ENCODE measurements around the gene PITPNC1. TPM values are rescaled to one million over a fixed set of nuclear protein-coding genes. Genes with fewer than 3 reads are reported as not detected.
A peak's percentile ranks its signal among the peaks of the same experiment; 100 is the strongest.
"Not testable (repeated sequence)": the region's sequence is repeated elsewhere in the genome, so short reads cannot be mapped to it uniquely, and the experiment has no call there.

PITPNC1 gene
- total RNA-seq, 4 donors from 2014 or later = 9.1 to 15.1 (median 13.3) TPM

DNA sequence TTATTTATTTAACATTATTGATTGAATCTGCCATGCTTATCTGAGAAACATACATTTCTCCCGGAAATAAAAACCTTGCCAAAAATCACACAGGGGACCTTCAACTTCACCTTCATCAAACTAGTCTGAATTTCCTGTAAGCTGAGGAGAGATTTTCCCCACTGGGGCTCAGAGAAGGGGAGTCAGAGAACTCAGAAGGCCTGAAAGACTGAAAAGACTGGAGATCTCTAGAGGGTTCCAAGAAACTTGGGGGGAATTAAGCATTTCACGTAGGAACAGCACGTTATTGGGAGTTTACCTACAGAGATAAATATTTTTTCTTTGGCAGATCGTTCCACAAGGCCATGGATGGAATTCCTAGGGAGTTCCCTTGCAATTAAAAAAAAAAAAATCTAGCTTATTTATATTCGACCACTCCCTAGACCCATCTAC lies 340.1 kb downstream of the PITPNC1 start:
- no peak for DNase-seq
- intact Hi-C loops (cut with DNase I) = no loop called here
- H3K36me3 ChIP-seq = peaks cover 0 to 24% (median 19%) of the 10 kb centered on the region in 3 donors
- TF ChIP-seq, protein P1, sequence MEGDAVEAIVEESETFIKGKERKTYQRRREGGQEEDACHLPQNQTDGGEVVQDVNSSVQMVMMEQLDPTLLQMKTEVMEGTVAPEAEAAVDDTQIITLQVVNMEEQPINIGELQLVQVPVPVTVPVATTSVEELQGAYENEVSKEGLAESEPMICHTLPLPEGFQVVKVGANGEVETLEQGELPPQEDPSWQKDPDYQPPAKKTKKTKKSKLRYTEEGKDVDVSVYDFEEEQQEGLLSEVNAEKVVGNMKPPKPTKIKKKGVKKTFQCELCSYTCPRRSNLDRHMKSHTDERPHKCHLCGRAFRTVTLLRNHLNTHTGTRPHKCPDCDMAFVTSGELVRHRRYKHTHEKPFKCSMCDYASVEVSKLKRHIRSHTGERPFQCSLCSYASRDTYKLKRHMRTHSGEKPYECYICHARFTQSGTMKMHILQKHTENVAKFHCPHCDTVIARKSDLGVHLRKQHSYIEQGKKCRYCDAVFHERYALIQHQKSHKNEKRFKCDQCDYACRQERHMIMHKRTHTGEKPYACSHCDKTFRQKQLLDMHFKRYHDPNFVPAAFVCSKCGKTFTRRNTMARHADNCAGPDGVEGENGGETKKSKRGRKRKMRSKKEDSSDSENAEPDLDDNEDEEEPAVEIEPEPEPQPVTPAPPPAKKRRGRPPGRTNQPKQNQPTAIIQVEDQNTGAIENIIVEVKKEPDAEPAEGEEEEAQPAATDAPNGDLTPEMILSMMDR (IDR thresholded peaks at IDR 0.05) = no peak
- TF ChIP-seq POLR2A (IDR thresholded peaks at IDR 0.05) = no peak
- H3K4me3 ChIP-seq = peak overlapping the region; percentile 78 to 93 (median 84)
- WGBS, 2 donors = 0% methylated on average over 5 of the region's 5 CpGs
- no peaks in the 10 kb centered on the region for H3K9me3 ChIP-seq
- H3K4me1 ChIP-seq = peaks cover 8 to 27% (median 18%) of the 10 kb centered on the region in 3 donors
- H3K27ac ChIP-seq = peak overlapping the region; percentile 89 to 92 (median 91)
- no peaks in the 10 kb centered on the region for H3K27me3 ChIP-seq

GRCh38 chr17:67717624-67718324 lies 340.7 kb downstream of the PITPNC1 start, which contains the start of gene NOL11:
Gene NOL11, plus strand, starts transcription at chr17:67717936. Its CDS starts 12 bp downstream, at chr17:67717948.
- Histone ChIP-seq H3K4me1 (peaks cover 8 to 27% (median 18%) of the 10 kb centered on the region in 3 donors), H3K4me3 (peak within 1 kb of the TSS; percentile 78 to 93 (median 84)), H3K27me3 (no peaks in the 10 kb centered on the region), H3K36me3 (peaks cover 0 to 30% (median 20%) of the 10 kb centered on the region in 3 donors), H3K27ac (peak within 1 kb of the TSS; percentile 89 to 92 (median 91)), H3K9me3 (no peaks in the 10 kb centered on the region)
- TF ChIP-seq, protein P1 (IDR thresholded peaks at IDR 0.05) = peak; percentile 85 to 99 (median 97)
- TF ChIP-seq POLR2A (IDR thresholded peaks at IDR 0.05) = peak in 3 of 4 donors; percentile 55 to 87 (median 81)
- peak; percentile 95 for DNase-seq
- WGBS, 2 donors = 0 to 1% methylated on average over 29 to 35 of the region's 49 CpGs
- intact Hi-C loops (cut with DNase I) = no loop called here

DNA sequence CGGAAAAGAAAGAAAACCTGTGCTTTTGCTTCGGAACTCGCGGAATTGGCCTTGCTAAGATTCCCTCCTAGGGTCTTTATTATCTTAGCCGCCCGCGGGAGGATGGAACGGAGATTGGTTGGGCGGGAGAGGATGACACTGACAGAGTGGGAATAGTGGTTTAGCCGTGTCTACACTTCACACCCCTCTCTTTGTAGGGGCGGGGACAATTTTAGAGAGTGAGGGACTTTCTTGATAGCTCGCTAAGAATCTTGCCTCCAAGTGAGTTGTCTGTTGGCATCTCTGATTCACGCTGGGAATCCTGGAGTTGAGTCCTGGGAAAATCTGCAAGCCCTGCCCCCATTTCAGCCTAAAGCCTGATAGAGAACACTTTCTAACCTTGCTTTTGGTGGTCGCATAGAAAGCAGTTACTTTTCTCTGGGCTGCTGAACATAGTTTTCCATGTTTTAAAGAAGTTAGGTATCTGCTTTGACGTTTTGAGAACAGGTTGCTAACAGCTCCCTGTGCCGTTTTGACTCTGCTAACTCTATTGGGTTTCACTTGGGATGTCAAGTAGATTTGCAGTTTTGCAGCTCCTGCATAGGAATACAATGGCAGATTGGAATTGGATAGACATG lies 341.4 kb downstream of the PITPNC1 start:
- Histone ChIP-seq H3K36me3 (peaks cover 0 to 36% (median 20%) of the 10 kb centered on the region in 3 donors), H3K4me1 (peaks cover 8 to 27% (median 18%) of the 10 kb centered on the region in 3 donors), H3K27me3 (no peaks in the 10 kb centered on the region), H3K9me3 (no peaks in the 10 kb centered on the region), H3K27ac (peak overlapping the region; percentile 89 to 92 (median 91)), H3K4me3 (peak overlapping the region; percentile 78 to 93 (median 84))
- DNase-seq = no peak
- 0 to 1% methylated on average over 12 to 16 of the region's 16 CpGs for WGBS, 2 donors
- intact Hi-C loops (cut with DNase I) = no loop called here
- TF ChIP-seq, protein P1 (IDR thresholded peaks at IDR 0.05) = no peak
- TF ChIP-seq POLR2A (IDR thresholded peaks at IDR 0.05) = no peak

DNA sequence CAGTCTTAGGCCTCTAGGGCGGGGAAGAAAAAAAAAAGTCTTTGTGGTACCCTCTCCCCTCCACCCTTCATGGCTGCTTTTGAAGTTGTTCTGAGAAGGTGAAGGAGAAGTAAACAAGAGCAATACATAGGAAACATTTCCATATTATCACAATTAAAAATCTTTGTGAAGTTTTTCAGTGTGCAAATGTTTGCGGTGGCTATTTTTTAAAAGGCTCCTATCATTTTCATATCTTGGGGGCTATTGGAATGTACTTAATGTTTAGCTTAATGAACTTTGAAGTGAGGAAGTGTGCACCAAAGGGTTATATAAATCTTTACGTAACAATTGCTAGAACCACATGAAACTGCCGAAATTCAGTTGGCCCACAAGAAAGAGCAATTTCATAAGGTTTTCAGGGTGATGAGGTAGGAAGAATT lies 348.3 kb downstream of the PITPNC1 start:
- WGBS, 2 donors = 86 to 92% methylated on average over 4 of the region's 4 CpGs
- no peak for DNase-seq
- Histone ChIP-seq H3K27ac (no peak overlapping the region), H3K4me3 (no peak overlapping the region), H3K36me3 (peaks cover 18 to 100% (median 47%) of the 10 kb centered on the region in 3 donors), H3K9me3 (peaks cover 0 to 5% (median 0%) of the 10 kb centered on the region in 3 donors), H3K27me3 (no peaks in the 10 kb centered on the region), H3K4me1 (no peaks in the 10 kb centered on the region)
- TF ChIP-seq POLR2A (IDR thresholded peaks at IDR 0.05) = no peak
- TF ChIP-seq, protein P1 (IDR thresholded peaks at IDR 0.05) = no peak
- intact Hi-C loops (cut with DNase I) = no loop called here

DNA sequence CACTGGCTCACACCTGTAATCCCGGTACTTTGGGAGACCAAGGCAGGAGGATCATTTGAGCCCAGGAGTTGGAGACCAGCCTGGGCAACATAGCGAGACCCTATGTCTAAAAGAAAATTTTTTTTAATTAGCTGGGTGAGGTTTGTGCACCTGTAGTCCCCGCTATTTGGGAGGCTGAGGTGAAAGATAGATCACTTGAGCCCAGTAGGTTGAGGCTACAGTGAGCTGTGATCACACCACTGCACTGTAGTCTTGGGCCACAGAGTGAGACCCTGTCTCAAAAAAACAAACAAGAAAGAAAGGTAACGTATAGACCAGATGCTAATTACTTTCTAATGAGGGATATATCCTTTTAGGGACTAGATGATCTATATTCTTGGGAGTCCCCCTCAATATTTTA lies 348.7 kb downstream of the PITPNC1 start:
- no peak overlapping the region for H3K4me3 ChIP-seq
- H3K27me3 ChIP-seq = no peaks in the 10 kb centered on the region
- peaks cover 18 to 100% (median 47%) of the 10 kb centered on the region in 3 donors for H3K36me3 ChIP-seq
- no peak overlapping the region for H3K27ac ChIP-seq
- WGBS, 2 donors = 86 to 94% methylated on average over 4 of the region's 4 CpGs
- TF ChIP-seq, protein P1 (IDR thresholded peaks at IDR 0.05) = no peak
- no peak for TF ChIP-seq POLR2A (IDR thresholded peaks at IDR 0.05)
- intact Hi-C loops (cut with DNase I) = no loop called here
- DNase-seq = no peak
- no peaks in the 10 kb centered on the region for H3K4me1 ChIP-seq
- H3K9me3 ChIP-seq = peaks cover 0 to 5% (median 0%) of the 10 kb centered on the region in 3 donors

DNA sequence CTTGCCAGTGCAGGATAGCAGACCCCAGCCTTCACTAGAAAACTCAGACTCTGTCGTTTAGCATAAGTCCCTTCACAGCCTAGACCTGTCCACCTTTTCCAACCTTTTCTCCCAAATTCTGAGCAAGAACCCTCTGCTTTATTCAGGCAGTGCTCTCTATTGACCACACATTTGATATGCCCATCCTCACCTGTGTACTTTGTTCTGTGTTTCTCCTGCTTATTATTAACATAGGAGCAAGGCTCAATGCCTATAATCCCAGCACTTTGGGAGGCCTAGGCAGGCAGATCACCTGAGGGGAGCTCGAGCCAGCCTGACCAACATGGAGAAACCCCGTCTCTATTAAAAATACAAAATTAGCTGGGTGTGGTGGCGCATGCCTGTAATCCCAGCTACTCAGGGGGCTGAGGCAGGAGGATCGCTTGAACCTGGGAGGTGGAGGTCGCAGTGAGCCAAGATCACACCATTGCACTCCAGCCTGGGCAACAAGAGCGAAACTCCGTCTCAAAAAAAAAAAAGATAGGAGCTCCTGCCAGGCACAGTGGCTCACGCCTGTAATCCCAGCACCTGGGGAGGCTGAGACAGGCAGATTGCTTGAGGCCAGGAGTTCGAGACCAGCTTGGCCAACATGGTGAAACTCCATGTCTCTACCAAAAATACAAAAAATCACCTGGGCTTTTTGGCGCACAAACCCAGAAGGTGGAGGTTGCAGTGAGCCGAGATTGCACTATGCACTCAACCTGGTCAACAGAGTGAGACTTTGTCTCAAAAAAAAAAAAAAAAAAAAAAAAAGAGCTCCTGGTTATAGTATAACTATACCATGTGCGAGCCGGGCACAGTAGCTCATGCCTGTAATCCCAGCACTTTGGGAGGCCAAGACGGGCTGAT lies 350.3 kb downstream of the PITPNC1 start:
- H3K36me3 ChIP-seq = peaks cover 18 to 98% (median 38%) of the 10 kb centered on the region in 3 donors
- H3K27ac ChIP-seq; H3K9me3 ChIP-seq; H3K4me3 ChIP-seq; DNase-seq; intact Hi-C loops (cut with DNase I); H3K4me1 ChIP-seq; H3K27me3 ChIP-seq: not testable (repeated sequence)
- 91 to 94% methylated on average over 11 to 12 of the region's 15 CpGs for WGBS, 2 donors

All from esophagus squamous epithelium (tissue), 5 donors.